B cell (primary cell): ENCODE measurements around the gene WDSUB1. TPM values are rescaled to one million over a fixed set of nuclear protein-coding genes. Genes with fewer than 3 reads are reported as not detected.

Experiments used
- ATAC-seq: fragments of 200-7000 bp; cut with Tn5 transposase; one replicate; pipeline ENCODE4 v1.10.0; 2021; ENCODE audit warnings: low read depth, mild to moderate bottlenecking, moderate number of reproducible peaks, moderate library complexity
- CTCF ChIA-PET: fragments of 350-600 bp; sonication (Branson Sonifier 250); formaldehyde crosslinking; loops from one replicate; lab custom pipeline; 2021; ENCODE audit warnings: antibody characterized with exemption, inconsistent platforms; lab: Charles Lee
- POLR2A ChIA-PET: fragments of 350-600 bp; sonication (Branson Sonifier 250); formaldehyde crosslinking; loops from one replicate; lab custom pipeline; 2021; ENCODE audit warnings: antibody characterized with exemption; lab: Charles Lee
- DNase-seq: peaks from one replicate; pipeline ENCODE4 v3.0.0; 2013
- H2AFZ ChIP-seq: 2 replicates; pipeline ENCODE4 v1.6.1; 2012; ENCODE audit warnings: mild to moderate bottlenecking, low read depth, low read length; ENCODE audit not compliant: insufficient read depth, poor library complexity, severe bottlenecking
- H3K27ac ChIP-seq, 2 donors: 1 replicate in 1 of 2; 2 replicates in 1 of 2; pipeline ENCODE4 v1.5.1; 2012 to 2013; ENCODE audit warnings: low read length in 2 of 2, mild to moderate bottlenecking in 2 of 2, moderate library complexity in 1 of 2
- H3K27me3 ChIP-seq, 4 experiments: fragments of 200-600 bp in 1 of 4; sonication (generic) in 1 of 4; replicated peaks in 1 of 4; 1 replicate in 2 of 4; 2 replicates in 2 of 4; pipeline versions ENCODE4 v1.6.1 to v1.7.0; 2013 to 2016; ENCODE audit warnings: low read length in 3 of 4, mild to moderate bottlenecking in 2 of 4, mixed read lengths in 1 of 4, moderate library complexity in 1 of 4; ENCODE audit not compliant: insufficient read depth in 4 of 4, control insufficient read depth in 3 of 4; ENCODE audit errors: control extremely low read depth in 1 of 4
- H3K36me3 ChIP-seq, 2 experiments: replicated peaks in 1 of 2; 1 replicate in 1 of 2; 2 replicates in 1 of 2; pipeline versions ENCODE4 v1.6.1 to v1.7.1; 2013; ENCODE audit warnings: low read length in 1 of 2; ENCODE audit not compliant: insufficient read depth in 2 of 2, control insufficient read depth in 1 of 2; ENCODE audit errors: control extremely low read depth in 1 of 2, extremely low read depth in 1 of 2
- H3K4me1 ChIP-seq, 2 donors: fragments of 200-600 bp in 1 of 2; sonication (generic) in 1 of 2; 1 replicate in 1 of 2; 2 replicates in 1 of 2; pipeline versions ENCODE4 v1.5.1 to v1.6.1; 2013 to 2017; ENCODE audit warnings: low read length in 2 of 2; ENCODE audit not compliant: control insufficient read depth in 2 of 2, insufficient read depth in 2 of 2
- H3K4me2 ChIP-seq: replicated peaks from 2 replicates; pipeline ENCODE3; 2012; ENCODE audit warnings: mild to moderate bottlenecking, low read depth, low read length; ENCODE audit not compliant: poor library complexity, severe bottlenecking
- H3K4me3 ChIP-seq, 5 experiments: fragments of 200-600 bp in 1 of 5; sonication (generic) in 1 of 5; 1 replicate in 3 of 5; 2 replicates in 2 of 5; pipeline versions ENCODE4 v1.5.1 to v1.7.0; 2011 to 2016; ENCODE audit warnings: low read length in 4 of 5, mild to moderate bottlenecking in 4 of 5, low read depth in 2 of 5, control low read depth in 1 of 5, moderate library complexity in 1 of 5; ENCODE audit not compliant: insufficient read depth in 1 of 5; ENCODE audit errors: control extremely low read depth in 1 of 5, extremely low read depth in 1 of 5
- H3K79me2 ChIP-seq: fragments of 200-600 bp; sonication (generic); one replicate; pipeline ENCODE4 v1.6.0; 2016; ENCODE audit warnings: low read length; ENCODE audit not compliant: control insufficient read depth, insufficient read depth
- H3K9ac ChIP-seq: fragments of 200-600 bp; sonication (generic); 2 replicates; pipeline ENCODE4 v1.6.1; 2017; ENCODE audit warnings: mild to moderate bottlenecking, low read length, moderate library complexity
- H3K9me3 ChIP-seq, 3 donors: one replicate each; pipeline versions ENCODE4 v1.6.1 to v1.7.1; 2013; ENCODE audit warnings: low read length in 2 of 3; ENCODE audit not compliant: control insufficient read depth in 2 of 3, insufficient read depth in 1 of 3; ENCODE audit errors: control extremely low read depth in 1 of 3
- H4K20me1 ChIP-seq: 2 replicates; pipeline ENCODE4 v1.6.0; 2012; ENCODE audit warnings: mild to moderate bottlenecking, low read length; ENCODE audit not compliant: insufficient read depth, control insufficient read depth, poor library complexity, severe bottlenecking
- H3K27ac Mint-ChIP-seq: one replicate; pipeline ENCODE4 v1.8.0; 2021; ENCODE audit warnings: mixed read lengths
- H3K27me3 Mint-ChIP-seq: one replicate; pipeline ENCODE4 v1.8.0; 2021; ENCODE audit warnings: mixed read lengths
- H3K4me1 Mint-ChIP-seq: one replicate; pipeline ENCODE4 v1.8.0; 2021; ENCODE audit warnings: mixed read lengths
- H3K4me3 Mint-ChIP-seq: one replicate; pipeline ENCODE4 v1.8.0; 2021; ENCODE audit warnings: mixed read lengths
- H3K9me3 Mint-ChIP-seq: one replicate; pipeline ENCODE4 v1.8.0; 2022; ENCODE audit warnings: mixed read lengths; ENCODE audit not compliant: insufficient read depth
- EZH2 ChIP-seq: IDR thresholded peaks from 2 replicates; pipeline ENCODE4 v1.6.1; 2012; ENCODE audit warnings: borderline replicate concordance, low read depth, mild to moderate bottlenecking, moderate library complexity, low read length; ENCODE audit not compliant: insufficient read depth, poor library complexity, severe bottlenecking
- WGBS: methylation state at CpG from one replicate; pipeline ENCODE4 v1.1.5; 2013; ENCODE audit warnings: missing lambda C conversion rate; ENCODE audit not compliant: insufficient coverage; 5-methylcytosine and 5-hydroxymethylcytosine counted together
- intact Hi-C: fragments of 100-400 bp; cut with micrococcal nuclease; formaldehyde crosslinking; loops from one replicate; pipeline ENCODE4 v1.10.0; 2022
- polyA plus RNA-seq: library from polyadenylated mRNA; depleted of rRNA; stranded (reverse); fragments of >200 nt; gene quantifications from 2 replicates; pipeline ENCODE4 v1.2.3, GENCODE V29; 2012
- total RNA-seq, 2 donors: library from RNA; stranded (reverse); fragments of 120-200 nt in 1 of 2; gene quantifications; 1 replicate in 1 of 2; 2 replicates in 1 of 2; pipeline versions ENCODE4 v1.2.3 to v1.2.4, GENCODE V29; 2013 to 2022
- TF ChIP-seq, protein P1 (sequence below): fragments of 200-600 bp; IDR thresholded peaks from one replicate; pipeline ENCODE4 v1.8.0; 2022; ENCODE audit warnings: antibody characterized with exemption, mild to moderate bottlenecking

WDSUB1 gene
- total and polyA plus RNA-seq, 2 donors (not counting 1 experiment from before 2014, with no cell fraction given): 10.8 to 13.6 TPM

DNA sequence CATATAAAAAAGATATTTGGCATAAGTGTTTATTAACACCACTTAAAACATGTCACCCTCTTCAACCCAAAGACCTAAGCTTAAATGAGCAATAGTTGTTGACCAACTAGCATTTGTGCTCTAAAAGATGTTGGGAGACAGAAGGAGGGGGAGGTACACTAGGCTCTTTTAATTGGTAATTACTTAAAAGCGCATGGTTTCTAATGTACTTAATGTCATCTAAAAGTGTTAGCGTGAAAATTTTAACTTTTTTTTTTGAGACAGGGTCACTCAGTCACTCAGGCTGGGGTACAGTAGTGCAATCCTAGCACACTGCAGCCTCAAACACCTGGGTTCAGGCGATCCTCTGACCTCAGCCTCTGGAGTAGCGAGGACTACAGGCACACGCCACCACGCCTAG lies 5.5 kb downstream of the WDSUB1 start:
- H3K4me3 ChIP-seq: no peak overlapping the region
- TF ChIP-seq, protein P1, sequence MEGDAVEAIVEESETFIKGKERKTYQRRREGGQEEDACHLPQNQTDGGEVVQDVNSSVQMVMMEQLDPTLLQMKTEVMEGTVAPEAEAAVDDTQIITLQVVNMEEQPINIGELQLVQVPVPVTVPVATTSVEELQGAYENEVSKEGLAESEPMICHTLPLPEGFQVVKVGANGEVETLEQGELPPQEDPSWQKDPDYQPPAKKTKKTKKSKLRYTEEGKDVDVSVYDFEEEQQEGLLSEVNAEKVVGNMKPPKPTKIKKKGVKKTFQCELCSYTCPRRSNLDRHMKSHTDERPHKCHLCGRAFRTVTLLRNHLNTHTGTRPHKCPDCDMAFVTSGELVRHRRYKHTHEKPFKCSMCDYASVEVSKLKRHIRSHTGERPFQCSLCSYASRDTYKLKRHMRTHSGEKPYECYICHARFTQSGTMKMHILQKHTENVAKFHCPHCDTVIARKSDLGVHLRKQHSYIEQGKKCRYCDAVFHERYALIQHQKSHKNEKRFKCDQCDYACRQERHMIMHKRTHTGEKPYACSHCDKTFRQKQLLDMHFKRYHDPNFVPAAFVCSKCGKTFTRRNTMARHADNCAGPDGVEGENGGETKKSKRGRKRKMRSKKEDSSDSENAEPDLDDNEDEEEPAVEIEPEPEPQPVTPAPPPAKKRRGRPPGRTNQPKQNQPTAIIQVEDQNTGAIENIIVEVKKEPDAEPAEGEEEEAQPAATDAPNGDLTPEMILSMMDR: no peak
- TF ChIP-seq EZH2: no peak
- Mint-ChIP-seq H3K9me3 (no peaks in the 10 kb centered on the region), H3K27ac (no peak overlapping the region), H3K4me3 (no peak overlapping the region), H3K27me3 (no peaks in the 10 kb centered on the region), H3K4me1 (peaks cover 38% of the 10 kb centered on the region)
- intact Hi-C loops: loop anchor here (10.0 kb wide), 3 partner anchors 826 to 1406 kb away; partner anchors contain the start of genes ACVR1, CCDC148 and PKP4
- peaks cover 17 to 32% of the 10 kb centered on the region in 2 donors for H3K4me1 ChIP-seq
- no peak for DNase-seq
- no peaks in the 10 kb centered on the region for H3K9me3 ChIP-seq
- no peaks in the 10 kb centered on the region for H4K20me1 ChIP-seq
- H3K4me2 ChIP-seq: peak overlapping the region; percentile 49
- peaks cover 76% of the 10 kb centered on the region for H3K79me2 ChIP-seq
- H3K36me3 ChIP-seq: peaks cover 0 to 2% of the 10 kb centered on the region in 2 experiments
- POLR2A ChIA-PET: interaction anchor here (0.5 kb wide), 1 partner anchor 462 kb away, joined by 3 read pairs; no protein-coding TSS in a partner anchor
- H2AFZ ChIP-seq: no peak overlapping the region
- peak overlapping the region in 1 of 2 donors; percentile 76 for H3K27ac ChIP-seq
- 100% methylated on average over 2 of the region's 6 CpGs for WGBS
- no peaks in the 10 kb centered on the region for H3K27me3 ChIP-seq
- ATAC-seq: no peak
- CTCF ChIA-PET: no interaction called here
- no peak overlapping the region for H3K9ac ChIP-seq

DNA sequence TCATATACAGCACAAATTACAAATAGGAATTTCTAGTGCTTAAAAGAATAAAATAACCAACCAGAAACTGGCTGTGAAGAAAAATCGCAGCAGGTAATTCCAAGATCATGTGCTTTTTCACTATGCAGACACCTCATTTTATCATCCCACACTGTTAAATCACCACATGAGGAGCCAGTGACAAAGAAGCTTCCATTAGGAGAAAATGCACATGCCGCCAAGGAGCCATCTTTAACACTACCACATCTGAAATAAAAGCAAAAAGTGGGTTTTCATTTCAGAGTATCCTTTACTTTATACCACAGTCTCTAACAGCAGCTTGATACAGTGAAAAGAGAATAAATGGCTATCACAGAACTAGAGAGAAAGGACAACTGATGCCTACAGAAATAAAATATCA lies 6.8 kb downstream of the WDSUB1 start:
- no peak overlapping the region for H3K4me2 ChIP-seq
- H2AFZ ChIP-seq: no peak overlapping the region
- Mint-ChIP-seq H3K9me3 (no peaks in the 10 kb centered on the region), H3K4me1 (peaks cover 29% of the 10 kb centered on the region), H3K27me3 (no peaks in the 10 kb centered on the region), H3K27ac (no peak overlapping the region), H3K4me3 (no peak overlapping the region)
- TF ChIP-seq, protein P1: no peak
- TF ChIP-seq EZH2: no peak
- no peak overlapping the region for H3K9ac ChIP-seq
- DNase-seq (no peak), ATAC-seq (no peak)
- no peaks in the 10 kb centered on the region for H4K20me1 ChIP-seq
- peaks cover 70% of the 10 kb centered on the region for H3K79me2 ChIP-seq
- 100% methylated on average over 1 of the region's 2 CpGs for WGBS
- H3K36me3 ChIP-seq: peaks cover 0 to 2% of the 10 kb centered on the region in 2 experiments
- peaks cover 11 to 24% of the 10 kb centered on the region in 2 donors for H3K4me1 ChIP-seq
- no peak overlapping the region for H3K4me3 ChIP-seq
- CTCF ChIA-PET: no interaction called here
- no peak overlapping the region for H3K27ac ChIP-seq
- POLR2A ChIA-PET: no interaction called here
- H3K9me3 ChIP-seq: no peaks in the 10 kb centered on the region
- H3K27me3 ChIP-seq: no peaks in the 10 kb centered on the region
- intact Hi-C loops: loop anchor here (10.0 kb wide), 3 partner anchors 825 to 1405 kb away; partner anchors contain the start of genes ACVR1, CCDC148 and PKP4
